ENCODE data around the gene DROSHA.

DNA sequence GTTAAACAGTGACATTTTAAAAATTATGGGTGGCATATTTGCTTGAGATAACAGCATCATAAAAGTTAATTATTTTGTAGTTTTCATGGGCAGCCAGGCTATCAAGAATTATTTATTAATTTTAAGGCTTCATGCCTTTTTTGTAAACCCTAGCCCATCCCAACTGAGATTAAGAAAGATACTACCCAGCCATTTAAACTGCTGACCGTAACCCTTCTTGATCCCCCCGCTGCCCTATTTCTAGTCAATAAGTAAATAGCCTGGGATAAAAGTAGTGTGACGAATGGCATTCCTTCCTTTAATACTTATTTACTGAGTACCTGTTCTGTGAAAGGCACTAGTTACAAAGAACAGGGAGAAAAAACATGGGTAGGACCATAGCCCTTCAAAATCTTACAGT is 88.3 kb downstream of the DROSHA start:
- TF ChIP-seq EZH2 (optimal IDR thresholded peaks at IDR 0.05; ENCODE audit: low read depth, low read length) (no peak), EZH2phosphoT487 (IDR thresholded peaks at IDR 0.05; ENCODE audit: low read length) (no peak)
- TF ChIP-seq, protein P1, sequence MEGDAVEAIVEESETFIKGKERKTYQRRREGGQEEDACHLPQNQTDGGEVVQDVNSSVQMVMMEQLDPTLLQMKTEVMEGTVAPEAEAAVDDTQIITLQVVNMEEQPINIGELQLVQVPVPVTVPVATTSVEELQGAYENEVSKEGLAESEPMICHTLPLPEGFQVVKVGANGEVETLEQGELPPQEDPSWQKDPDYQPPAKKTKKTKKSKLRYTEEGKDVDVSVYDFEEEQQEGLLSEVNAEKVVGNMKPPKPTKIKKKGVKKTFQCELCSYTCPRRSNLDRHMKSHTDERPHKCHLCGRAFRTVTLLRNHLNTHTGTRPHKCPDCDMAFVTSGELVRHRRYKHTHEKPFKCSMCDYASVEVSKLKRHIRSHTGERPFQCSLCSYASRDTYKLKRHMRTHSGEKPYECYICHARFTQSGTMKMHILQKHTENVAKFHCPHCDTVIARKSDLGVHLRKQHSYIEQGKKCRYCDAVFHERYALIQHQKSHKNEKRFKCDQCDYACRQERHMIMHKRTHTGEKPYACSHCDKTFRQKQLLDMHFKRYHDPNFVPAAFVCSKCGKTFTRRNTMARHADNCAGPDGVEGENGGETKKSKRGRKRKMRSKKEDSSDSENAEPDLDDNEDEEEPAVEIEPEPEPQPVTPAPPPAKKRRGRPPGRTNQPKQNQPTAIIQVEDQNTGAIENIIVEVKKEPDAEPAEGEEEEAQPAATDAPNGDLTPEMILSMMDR (IDR thresholded peaks at IDR 0.05; ENCODE audit: low read length): no peak

Measured in MM.1S (cell line).